Neural progenitor cell (in vitro differentiated cells): ENCODE data around the gene LHFPL2.

Experiments
- EZH2 ChIP-seq: fragments of 200-600 bp; sonication (generic); IDR thresholded peaks from 2 replicates; pipeline ENCODE4 v1.6.1; 2017; ENCODE audit warnings: antibody characterized with exemption, mild to moderate bottlenecking, moderate library complexity
- EZH2phosphoT487 ChIP-seq: fragments of 200-600 bp; sonication (generic); IDR thresholded peaks from 2 replicates; pipeline ENCODE4 v1.6.1; 2017; ENCODE audit warnings: antibody characterized with exemption
- TF ChIP-seq, protein P1 (sequence below): fragments of 200-600 bp; sonication (generic); IDR thresholded peaks from 2 replicates; pipeline ENCODE4 v1.5.1; 2017; ENCODE audit warnings: antibody characterized with exemption, mild to moderate bottlenecking

DNA sequence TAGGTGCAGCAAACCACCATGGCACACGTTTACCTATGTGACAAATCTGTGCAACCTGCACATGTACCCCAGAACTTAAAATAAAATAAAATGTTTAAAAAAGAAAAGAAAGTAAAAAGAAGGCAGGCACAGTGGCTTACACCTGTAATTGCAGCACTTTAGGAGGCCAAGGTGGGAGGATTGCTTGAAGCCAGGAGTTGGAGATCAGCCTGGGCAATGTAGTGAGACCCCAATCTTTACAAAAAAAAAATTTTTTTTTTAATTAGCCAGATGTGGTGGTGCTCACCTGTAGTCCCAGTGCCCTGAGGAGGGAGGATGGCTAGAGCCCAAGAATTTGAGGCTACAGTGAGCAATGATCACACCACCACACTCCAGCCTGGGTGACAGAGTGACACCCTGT, 12.5 kb upstream of the LHFPL2 start:
- TF ChIP-seq, protein P1, sequence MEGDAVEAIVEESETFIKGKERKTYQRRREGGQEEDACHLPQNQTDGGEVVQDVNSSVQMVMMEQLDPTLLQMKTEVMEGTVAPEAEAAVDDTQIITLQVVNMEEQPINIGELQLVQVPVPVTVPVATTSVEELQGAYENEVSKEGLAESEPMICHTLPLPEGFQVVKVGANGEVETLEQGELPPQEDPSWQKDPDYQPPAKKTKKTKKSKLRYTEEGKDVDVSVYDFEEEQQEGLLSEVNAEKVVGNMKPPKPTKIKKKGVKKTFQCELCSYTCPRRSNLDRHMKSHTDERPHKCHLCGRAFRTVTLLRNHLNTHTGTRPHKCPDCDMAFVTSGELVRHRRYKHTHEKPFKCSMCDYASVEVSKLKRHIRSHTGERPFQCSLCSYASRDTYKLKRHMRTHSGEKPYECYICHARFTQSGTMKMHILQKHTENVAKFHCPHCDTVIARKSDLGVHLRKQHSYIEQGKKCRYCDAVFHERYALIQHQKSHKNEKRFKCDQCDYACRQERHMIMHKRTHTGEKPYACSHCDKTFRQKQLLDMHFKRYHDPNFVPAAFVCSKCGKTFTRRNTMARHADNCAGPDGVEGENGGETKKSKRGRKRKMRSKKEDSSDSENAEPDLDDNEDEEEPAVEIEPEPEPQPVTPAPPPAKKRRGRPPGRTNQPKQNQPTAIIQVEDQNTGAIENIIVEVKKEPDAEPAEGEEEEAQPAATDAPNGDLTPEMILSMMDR = no peak
- TF ChIP-seq EZH2 (no peak), EZH2phosphoT487 (no peak)
